ENCODE results near the gene RTEL1.
"Not testable (repeated sequence)": the region's sequence is repeated elsewhere in the genome, so short reads cannot be mapped to it uniquely, and the experiment has no call there.

RTEL1 gene

GRCh38 chr20:63652192-63652980 is 5.7 kb upstream of the RTEL1 start:
- DNase-seq = peak in 1 of 2 experiments; percentile 35

GRCh38 chr20:63653041-63653973 is 4.8 kb upstream of the RTEL1 start, which contains the start of gene STMN3:
Gene STMN3 (minus strand): TSS chr20:63653424. CDS start chr20:63653345, 79 bp downstream.
- DNase-seq = peak; percentile 75 to 82

GRCh38 chr20:63653974-63654668 is 4.0 kb upstream of the RTEL1 start:
- no peak for DNase-seq

- DNase-seq = no peak
Observed at GRCh38 chr20:63655249-63655648, 2.9 kb upstream of the RTEL1 start.

- DNase-seq = no peak
Observed at GRCh38 chr20:63656451-63656850, 1.7 kb upstream of the RTEL1 start.

- DNase-seq = peak in 1 of 2 experiments; percentile 18
Observed at GRCh38 chr20:63657260-63657936, 714 bp upstream of the RTEL1 start.

- DNase-seq = peak in 1 of 2 experiments; percentile 46
Observed at GRCh38 chr20:63658749-63659187, 656 bp downstream of the RTEL1 start.

GRCh38 chr20:63659370-63659769 is 1.3 kb downstream of the RTEL1 start:
- DNase-seq = no peak

GRCh38 chr20:63660174-63660573 is 2.1 kb downstream of the RTEL1 start:
- DNase-seq = not testable (repeated sequence)

GRCh38 chr20:63660622-63661021 is 2.5 kb downstream of the RTEL1 start:
- no peak for DNase-seq

GRCh38 chr20:63661108-63661507 is 3.0 kb downstream of the RTEL1 start:
- no peak for DNase-seq

- no peak for DNase-seq
Observed at GRCh38 chr20:63661959-63662812, 4.1 kb downstream of the RTEL1 start.

- DNase-seq = no peak
Observed at GRCh38 chr20:63662813-63663189, 4.7 kb downstream of the RTEL1 start.

- DNase-seq = no peak
Observed at GRCh38 chr20:63663332-63664066, 5.4 kb downstream of the RTEL1 start.

- DNase-seq = no peak
Observed at GRCh38 chr20:63664143-63664851, 6.2 kb downstream of the RTEL1 start.

- no peak for DNase-seq
Observed at GRCh38 chr20:63664861-63665594, 6.9 kb downstream of the RTEL1 start.

- no peak for DNase-seq
Observed at GRCh38 chr20:63665708-63666107, 7.6 kb downstream of the RTEL1 start.

GRCh38 chr20:63667858-63668257 is 9.7 kb downstream of the RTEL1 start:
- DNase-seq = no peak

- DNase-seq = no peak
Observed at GRCh38 chr20:63668351-63668750, 10.2 kb downstream of the RTEL1 start.

All from activated CD4-positive, alpha-beta T cell treated with anti-CD3 and anti-CD28 coated beads, Interleukin-2, amount 50 U/mL, for 48 hours (primary cell).